OCI-LY1 (cell line): ENCODE data around the gene LAMA3.

ENCODE experiments used
- H2AFZ ChIP-seq: fragments of 200-600 bp; sonication (generic), shearing (Covaris generic); 2 replicates; pipeline ENCODE4 v1.6.0; 2014; ENCODE audit warnings: antibody characterized with exemption, mild to moderate bottlenecking, low read length
- H3F3A ChIP-seq: fragments of 200-600 bp; sonication (generic), shearing (Covaris generic); 2 replicates; pipeline ENCODE4 v1.6.0; 2014; ENCODE audit warnings: mild to moderate bottlenecking, antibody characterized with exemption, low read length, moderate library complexity; ENCODE audit not compliant: insufficient read depth
- H3K27ac ChIP-seq: fragments of 200-600 bp; sonication (generic); 2 replicates; pipeline ENCODE4 v1.5.1; 2014; ENCODE audit warnings: low read length, mixed run types, mild to moderate bottlenecking, low read depth; ENCODE audit not compliant: poor library complexity, severe bottlenecking
- H3K27me3 ChIP-seq: fragments of 200-600 bp; sonication (generic); 2 replicates; pipeline ENCODE4 v1.6.0; 2014; ENCODE audit warnings: antibody characterized with exemption, mild to moderate bottlenecking, low read length, moderate library complexity; ENCODE audit not compliant: insufficient read depth
- H3K36me3 ChIP-seq: fragments of 200-600 bp; sonication (generic); 2 replicates; pipeline ENCODE4 v1.6.1; 2014; ENCODE audit warnings: mild to moderate bottlenecking, antibody characterized with exemption, low read length, moderate library complexity, mixed read lengths; ENCODE audit not compliant: insufficient read depth
- H3K4me1 ChIP-seq: fragments of 200-600 bp; sonication (generic); 2 replicates; pipeline ENCODE4 v1.5.1; 2014; ENCODE audit warnings: mild to moderate bottlenecking, low read length, moderate library complexity; ENCODE audit not compliant: insufficient read depth, severe bottlenecking
- H3K4me2 ChIP-seq: fragments of 200-600 bp; sonication (generic), shearing (Covaris generic); 2 replicates; pipeline ENCODE4 v1.6.1; 2014; ENCODE audit warnings: low read length
- H3K4me3 ChIP-seq: fragments of 200-600 bp; sonication (generic); 2 replicates; pipeline ENCODE4 v1.5.1; 2014; ENCODE audit warnings: low read length, low read depth, mild to moderate bottlenecking, mixed read lengths; ENCODE audit not compliant: poor library complexity, severe bottlenecking
- H3K79me2 ChIP-seq: fragments of 200-600 bp; shearing (Covaris generic); 2 replicates; pipeline ENCODE4 v1.6.1; 2016; ENCODE audit warnings: mixed run types, low read length, mixed read lengths; ENCODE audit not compliant: insufficient read depth
- H3K9ac ChIP-seq: fragments of 200-600 bp; sonication (generic), shearing (Covaris generic); 2 replicates; pipeline ENCODE4 v1.6.1; 2014; ENCODE audit warnings: mild to moderate bottlenecking, low read length, mixed read lengths
- H3K9me2 ChIP-seq: fragments of 200-600 bp; sonication (generic), shearing (Covaris generic); 2 replicates; pipeline ENCODE4 v1.6.1; 2014; ENCODE audit warnings: low read depth, mild to moderate bottlenecking, low read length, mixed read lengths
- H3K9me3 ChIP-seq: fragments of 200-600 bp; shearing (Covaris generic); 2 replicates; pipeline ENCODE4 v1.6.1; 2014; ENCODE audit warnings: low read length, mixed read lengths
- H4K20me1 ChIP-seq: fragments of 200-600 bp; sonication (generic), shearing (Covaris generic); 2 replicates; pipeline ENCODE4 v1.6.0; 2016; ENCODE audit warnings: mild to moderate bottlenecking, low read length; ENCODE audit not compliant: insufficient read depth
- CTCF ChIP-seq: fragments of 200-600 bp; sonication (generic), shearing (Covaris generic); IDR thresholded peaks from 2 replicates; pipeline ENCODE4 v1.5.1; 2017; ENCODE audit warnings: mild to moderate bottlenecking, antibody characterized with exemption, low read length, moderate library complexity, mixed read lengths
- EZH2 ChIP-seq: fragments of 200-600 bp; sonication (generic), shearing (Covaris generic); IDR thresholded peaks from 2 replicates; pipeline ENCODE4 v1.8.0; 2017; ENCODE audit warnings: borderline replicate concordance, mixed run types, mild to moderate bottlenecking, antibody characterized with exemption, low read length, moderate library complexity, mixed read lengths

LAMA3 gene

GRCh38 chr18:23859466-23860336 is 170.4 kb downstream of the LAMA3 start:
- H3F3A ChIP-seq = no peaks in the 10 kb centered on the region
- H3K27ac ChIP-seq = no peak overlapping the region
- H4K20me1 ChIP-seq = no peaks in the 10 kb centered on the region
- H3K4me3 ChIP-seq = no peak overlapping the region
- H3K9me3 ChIP-seq = no peaks in the 10 kb centered on the region
- H3K4me2 ChIP-seq = no peak overlapping the region
- TF ChIP-seq CTCF (no peak), EZH2 (no peak)
- no peak overlapping the region for H3K9ac ChIP-seq
- H2AFZ ChIP-seq = no peak overlapping the region
- no peaks in the 10 kb centered on the region for H3K79me2 ChIP-seq
- H3K9me2 ChIP-seq = no peaks in the 10 kb centered on the region
- H3K27me3 ChIP-seq = no peaks in the 10 kb centered on the region
- H3K4me1 ChIP-seq = peaks cover 27% of the 10 kb centered on the region
- H3K36me3 ChIP-seq = no peaks in the 10 kb centered on the region

GRCh38 chr18:23861326-23861725 is 172.1 kb downstream of the LAMA3 start:
- TF ChIP-seq EZH2 (no peak), CTCF (no peak)
- Histone ChIP-seq H3K9ac (no peak overlapping the region), H2AFZ (no peak overlapping the region), H3K27me3 (no peaks in the 10 kb centered on the region), H3K36me3 (no peaks in the 10 kb centered on the region), H3K79me2 (no peaks in the 10 kb centered on the region), H3K4me1 (peaks cover 44% of the 10 kb centered on the region), H3K4me2 (no peak overlapping the region), H3K9me2 (no peaks in the 10 kb centered on the region), H4K20me1 (no peaks in the 10 kb centered on the region), H3F3A (no peaks in the 10 kb centered on the region), H3K4me3 (no peak overlapping the region), H3K27ac (no peak overlapping the region), H3K9me3 (no peaks in the 10 kb centered on the region)

GRCh38 chr18:23861805-23862470 is 172.7 kb downstream of the LAMA3 start:
- H3K27me3 ChIP-seq = no peaks in the 10 kb centered on the region
- no peaks in the 10 kb centered on the region for H4K20me1 ChIP-seq
- H3F3A ChIP-seq = no peaks in the 10 kb centered on the region
- no peaks in the 10 kb centered on the region for H3K9me3 ChIP-seq
- no peaks in the 10 kb centered on the region for H3K36me3 ChIP-seq
- no peak overlapping the region for H3K4me2 ChIP-seq
- no peak overlapping the region for H2AFZ ChIP-seq
- no peaks in the 10 kb centered on the region for H3K79me2 ChIP-seq
- H3K4me3 ChIP-seq = no peak overlapping the region
- H3K9me2 ChIP-seq = no peaks in the 10 kb centered on the region
- no peak overlapping the region for H3K9ac ChIP-seq
- H3K27ac ChIP-seq = no peak overlapping the region
- H3K4me1 ChIP-seq = peaks cover 49% of the 10 kb centered on the region
- no peak for TF ChIP-seq CTCF
- TF ChIP-seq EZH2 = no peak
